GM12878 (cell line): ENCODE data around the gene PAK6.

Experiments
- CTCF ChIP-seq, 3 experiments: IDR thresholded peaks in 2 of 3; conservative IDR thresholded peaks in 1 of 3; 2 replicates each; pipeline ENCODE4 v1.5.1; 2011; ENCODE audit warnings: low read depth in 3 of 3, low read length in 3 of 3, mild to moderate bottlenecking in 3 of 3, control low read depth in 2 of 3, moderate library complexity in 2 of 3, inconsistent platforms in 1 of 3, mixed read lengths in 1 of 3; ENCODE audit not compliant: control insufficient read depth in 2 of 3, insufficient read depth in 1 of 3; ENCODE audit errors: extremely low read depth in 1 of 3
- EGR1 ChIP-seq, 2 experiments: IDR thresholded peaks; 1 replicate in 1 of 2; 2 replicates in 1 of 2; pipeline ENCODE4 v1.6.1; 2011 to 2012; ENCODE audit warnings: low read depth in 2 of 2, low read length in 2 of 2, borderline replicate concordance in 1 of 2, mild to moderate bottlenecking in 1 of 2, moderate library complexity in 1 of 2
- EZH2 ChIP-seq: IDR thresholded peaks from 2 replicates; pipeline ENCODE4 v1.6.1; 2012; ENCODE audit warnings: low read depth, mild to moderate bottlenecking, control low read depth, inconsistent platforms, low read length, borderline replicate concordance; ENCODE audit not compliant: control insufficient read depth
- REST ChIP-seq: IDR thresholded peaks from 2 replicates; pipeline ENCODE4 v1.6.1; 2012; ENCODE audit warnings: mild to moderate bottlenecking, low read depth, low read length
- SREBF2 ChIP-seq: IDR thresholded peaks from 2 replicates; pipeline ENCODE4 v1.6.1; 2012; ENCODE audit warnings: mild to moderate bottlenecking, low read length
- SUZ12 ChIP-seq: fragments of 200-600 bp; sonication (generic); IDR thresholded peaks from one replicate; pipeline ENCODE4 v1.6.1; 2018; ENCODE audit warnings: antibody characterized with exemption, mild to moderate bottlenecking; ENCODE audit not compliant: unreplicated experiment
- YY1 ChIP-seq: IDR thresholded peaks from 2 replicates; pipeline ENCODE4 v1.6.1; 2011; ENCODE audit warnings: low read depth, mild to moderate bottlenecking, low read length

- TF ChIP-seq EGR1 (IDR thresholded peaks at IDR 0.05; ENCODE audit: borderline replicate concordance in 1 of 2, low read depth in 2 of 2, low read length in 2 of 2) (no peak), YY1 (no peak), CTCF (IDR thresholded peaks at IDR 0.05 in 2 of 3, conservative IDR thresholded peaks at IDR 0.05 in 1 of 3; ENCODE audit: control insufficient read depth in 2 of 3, extremely low read depth in 1 of 3, insufficient read depth in 1 of 3, low read depth in 3 of 3, low read length in 3 of 3) (no peak), SREBF2 (no peak), REST (no peak), EZH2 (no peak), SUZ12 (no peak)
These were observed 3.3 kb downstream of the PAK6 start for GRCh38 chr15:40242213-40242599.
